Measurements from ENCODE around the gene GAS2L1.

Gene GAS2L1

GRCh38 chr22:29306175-29306834, at the start of gene GAS2L1:
Gene GAS2L1, plus strand, starts transcription at chr22:29306650. Its CDS starts 1,456 bp downstream, at chr22:29308106.
- DNase-seq (ENCODE audit: low spot score), result peak; percentile 77

- DNase-seq (ENCODE audit: low spot score), result no peak
These were observed 48.7 kb upstream of the GAS2L1 start for GRCh38 chr22:29257751-29258181.

- no peak for DNase-seq (ENCODE audit: low spot score)
These were observed 47.8 kb upstream of the GAS2L1 start for GRCh38 chr22:29258407-29259252.

GRCh38 chr22:29259253-29259899, 47.1 kb upstream of the GAS2L1 start:
- no peak for DNase-seq (ENCODE audit: low spot score)

- no peak for DNase-seq (ENCODE audit: low spot score)
These were observed 46.4 kb upstream of the GAS2L1 start for GRCh38 chr22:29260031-29260560.

GRCh38 chr22:29260601-29261315, 45.7 kb upstream of the GAS2L1 start:
- DNase-seq (ENCODE audit: low spot score), result no peak

- no peak for DNase-seq (ENCODE audit: low spot score)
These were observed 42.6 kb upstream of the GAS2L1 start for GRCh38 chr22:29263791-29264276.

- DNase-seq (ENCODE audit: low spot score), result no peak
These were observed 41.1 kb upstream of the GAS2L1 start for GRCh38 chr22:29265305-29265704.

- no peak for DNase-seq (ENCODE audit: low spot score)
These were observed 40.5 kb upstream of the GAS2L1 start for GRCh38 chr22:29265929-29266328.

- DNase-seq (ENCODE audit: low spot score), result no peak
These were observed 39.6 kb upstream of the GAS2L1 start for GRCh38 chr22:29266564-29267461.

- no peak for DNase-seq (ENCODE audit: low spot score)
These were observed 39.0 kb upstream of the GAS2L1 start for GRCh38 chr22:29267462-29267857.

GRCh38 chr22:29267858-29268510, 38.5 kb upstream of the GAS2L1 start, which contains the start of the genes EWSR1 and RHBDD3:
Gene EWSR1, plus strand, starts transcription at chr22:29268268. Its CDS starts 69 bp downstream, at chr22:29268337.
Gene RHBDD3, minus strand, starts transcription at chr22:29267981. Its CDS starts 2,355 bp downstream, at chr22:29265626.
- DNase-seq (ENCODE audit: low spot score), result peak; percentile 94

- peak; percentile 33 for DNase-seq (ENCODE audit: low spot score)
These were observed 37.8 kb upstream of the GAS2L1 start for GRCh38 chr22:29268511-29269229.

- no peak for DNase-seq (ENCODE audit: low spot score)
These were observed 37.2 kb upstream of the GAS2L1 start for GRCh38 chr22:29269230-29269604.

- no peak for DNase-seq (ENCODE audit: low spot score)
These were observed 36.5 kb upstream of the GAS2L1 start for GRCh38 chr22:29269731-29270474.

- DNase-seq (ENCODE audit: low spot score), result no peak
These were observed 35.8 kb upstream of the GAS2L1 start for GRCh38 chr22:29270475-29271271.

GRCh38 chr22:29272624-29273023, 33.8 kb upstream of the GAS2L1 start:
- no peak for DNase-seq (ENCODE audit: low spot score)

GRCh38 chr22:29275167-29275566, 31.3 kb upstream of the GAS2L1 start:
- no peak for DNase-seq (ENCODE audit: low spot score)
